ENCODE results near the gene SLC35A4. TPM values are rescaled to one million over a fixed set of nuclear protein-coding genes. Genes with fewer than 3 reads are reported as not detected.
"Not testable (repeated sequence)": the region's sequence is repeated elsewhere in the genome, so short reads cannot be mapped to it uniquely, and the experiment has no call there.

The SLC35A4 gene
- polyA plus RNA-seq, 4 donors, result 35.7 to 74.6 (median 57.9) TPM

GRCh38 chr5:140598836-140599235, 34.2 kb downstream of the SLC35A4 start:
- Histone ChIP-seq H3K9me3 (ENCODE audit: control insufficient read depth in 2 of 2, insufficient read depth in 1 of 2, low read depth in 1 of 2, low read length in 1 of 2) (no peaks in the 10 kb centered on the region), H3K4me3 (ENCODE audit: low read depth in 1 of 3, low read length in 3 of 3) (no peak overlapping the region), H3K27ac (ENCODE audit: low read depth in 1 of 3, low read length in 2 of 3) (no peak overlapping the region), H3K4me1 (ENCODE audit: control insufficient read depth in 3 of 3, insufficient read depth in 2 of 3, low read depth in 1 of 3, low read length in 2 of 3) (no peaks in the 10 kb centered on the region), H3K27me3 (ENCODE audit: control insufficient read depth in 3 of 3, insufficient read depth in 3 of 3, low read length in 3 of 3) (no peaks in the 10 kb centered on the region), H3K36me3 (ENCODE audit: control insufficient read depth in 3 of 3, insufficient read depth in 2 of 3, low read depth in 1 of 3, low read length in 3 of 3) (no peaks in the 10 kb centered on the region)
- no peak for FAIRE-seq
- WGBS, 3 donors, result 85 to 93% (median 93%) methylated on average over 2 of the region's 2 CpGs
- no peak for DNase-seq

- Histone ChIP-seq H3K27ac (ENCODE audit: low read depth in 1 of 3, low read length in 2 of 3) (no peak overlapping the region), H3K36me3 (ENCODE audit: control insufficient read depth in 3 of 3, insufficient read depth in 2 of 3, low read depth in 1 of 3, low read length in 3 of 3) (no peaks in the 10 kb centered on the region), H3K9me3 (ENCODE audit: control insufficient read depth in 2 of 2, insufficient read depth in 1 of 2, low read depth in 1 of 2, low read length in 1 of 2) (no peaks in the 10 kb centered on the region), H3K4me1 (ENCODE audit: control insufficient read depth in 3 of 3, insufficient read depth in 2 of 3, low read depth in 1 of 3, low read length in 2 of 3) (no peaks in the 10 kb centered on the region), H3K4me3 (ENCODE audit: low read depth in 1 of 3, low read length in 3 of 3) (no peak overlapping the region), H3K27me3 (ENCODE audit: control insufficient read depth in 3 of 3, insufficient read depth in 3 of 3, low read length in 3 of 3) (no peaks in the 10 kb centered on the region)
- DNase-seq (peak; percentile 28 to 42), FAIRE-seq (no peak)
Observed at GRCh38 chr5:140600096-140600495, 35.5 kb downstream of the SLC35A4 start.

- no peak overlapping the region for H3K27ac ChIP-seq (ENCODE audit: low read depth in 1 of 3, low read length in 2 of 3)
- H3K4me1 ChIP-seq (ENCODE audit: control insufficient read depth in 3 of 3, insufficient read depth in 2 of 3, low read depth in 1 of 3, low read length in 2 of 3), result no peaks in the 10 kb centered on the region
- FAIRE-seq (no peak), DNase-seq (no peak)
- H3K36me3 ChIP-seq (ENCODE audit: control insufficient read depth in 3 of 3, insufficient read depth in 2 of 3, low read depth in 1 of 3, low read length in 3 of 3), result no peaks in the 10 kb centered on the region
- H3K9me3 ChIP-seq (ENCODE audit: control insufficient read depth in 2 of 2, insufficient read depth in 1 of 2, low read depth in 1 of 2, low read length in 1 of 2), result no peaks in the 10 kb centered on the region
- WGBS, 3 donors, result 76 to 92% (median 77%) methylated on average over 4 of the region's 4 CpGs
- no peaks in the 10 kb centered on the region for H3K27me3 ChIP-seq (ENCODE audit: control insufficient read depth in 3 of 3, insufficient read depth in 3 of 3, low read length in 3 of 3)
- H3K4me3 ChIP-seq (ENCODE audit: low read depth in 1 of 3, low read length in 3 of 3), result no peak overlapping the region
Observed at GRCh38 chr5:140602147-140602546, 37.5 kb downstream of the SLC35A4 start.

GRCh38 chr5:140603446-140603698, 38.7 kb downstream of the SLC35A4 start:
- FAIRE-seq; H3K4me1 ChIP-seq (ENCODE audit: control insufficient read depth in 3 of 3, insufficient read depth in 2 of 3, low read depth in 1 of 3, low read length in 2 of 3); H3K27ac ChIP-seq (ENCODE audit: low read depth in 1 of 3, low read length in 2 of 3); DNase-seq; H3K9me3 ChIP-seq (ENCODE audit: control insufficient read depth in 2 of 2, insufficient read depth in 1 of 2, low read depth in 1 of 2, low read length in 1 of 2); H3K36me3 ChIP-seq (ENCODE audit: control insufficient read depth in 3 of 3, insufficient read depth in 2 of 3, low read depth in 1 of 3, low read length in 3 of 3); H3K4me3 ChIP-seq (ENCODE audit: low read depth in 1 of 3, low read length in 3 of 3); H3K27me3 ChIP-seq (ENCODE audit: control insufficient read depth in 3 of 3, insufficient read depth in 3 of 3, low read length in 3 of 3): not testable (repeated sequence)
- 94 to 95% (median 94%) methylated on average over 4 of the region's 4 CpGs for WGBS, 3 donors

GRCh38 chr5:140603734-140604133, 39.1 kb downstream of the SLC35A4 start:
- 89 to 96% (median 92%) methylated on average over 2 of the region's 2 CpGs for WGBS, 3 donors
- DNase-seq, result no peak
- Histone ChIP-seq H3K4me3 (ENCODE audit: low read depth in 1 of 3, low read length in 3 of 3) (no peak overlapping the region), H3K27me3 (ENCODE audit: control insufficient read depth in 3 of 3, insufficient read depth in 3 of 3, low read length in 3 of 3) (no peaks in the 10 kb centered on the region), H3K4me1 (ENCODE audit: control insufficient read depth in 3 of 3, insufficient read depth in 2 of 3, low read depth in 1 of 3, low read length in 2 of 3) (no peaks in the 10 kb centered on the region), H3K27ac (ENCODE audit: low read depth in 1 of 3, low read length in 2 of 3) (no peak overlapping the region), H3K36me3 (ENCODE audit: control insufficient read depth in 3 of 3, insufficient read depth in 2 of 3, low read depth in 1 of 3, low read length in 3 of 3) (no peaks in the 10 kb centered on the region), H3K9me3 (ENCODE audit: control insufficient read depth in 2 of 2, insufficient read depth in 1 of 2, low read depth in 1 of 2, low read length in 1 of 2) (no peaks in the 10 kb centered on the region)
- no peak for FAIRE-seq

- Histone ChIP-seq H3K4me1 (ENCODE audit: control insufficient read depth in 3 of 3, insufficient read depth in 2 of 3, low read depth in 1 of 3, low read length in 2 of 3) (peaks cover 0 to 3% (median 0%) of the 10 kb centered on the region in 3 donors), H3K9me3 (ENCODE audit: control insufficient read depth in 2 of 2, insufficient read depth in 1 of 2, low read depth in 1 of 2, low read length in 1 of 2) (no peaks in the 10 kb centered on the region), H3K27ac (ENCODE audit: low read depth in 1 of 3, low read length in 2 of 3) (no peak overlapping the region), H3K4me3 (ENCODE audit: low read depth in 1 of 3, low read length in 3 of 3) (no peak overlapping the region), H3K36me3 (ENCODE audit: control insufficient read depth in 3 of 3, insufficient read depth in 2 of 3, low read depth in 1 of 3, low read length in 3 of 3) (no peaks in the 10 kb centered on the region), H3K27me3 (ENCODE audit: control insufficient read depth in 3 of 3, insufficient read depth in 3 of 3, low read length in 3 of 3) (no peaks in the 10 kb centered on the region)
- 84 to 88% (median 87%) methylated on average over 3 of the region's 3 CpGs for WGBS, 3 donors
- DNase-seq (no peak), FAIRE-seq (no peak)
Observed at GRCh38 chr5:140605879-140606278, 41.3 kb downstream of the SLC35A4 start.

- no peaks in the 10 kb centered on the region for H3K27me3 ChIP-seq (ENCODE audit: control insufficient read depth in 3 of 3, insufficient read depth in 3 of 3, low read length in 3 of 3)
- no peaks in the 10 kb centered on the region for H3K36me3 ChIP-seq (ENCODE audit: control insufficient read depth in 3 of 3, insufficient read depth in 2 of 3, low read depth in 1 of 3, low read length in 3 of 3)
- WGBS, 3 donors, result 71 to 86% (median 76%) methylated on average over 2 of the region's 2 CpGs
- peaks cover 0 to 3% (median 0%) of the 10 kb centered on the region in 3 donors for H3K4me1 ChIP-seq (ENCODE audit: control insufficient read depth in 3 of 3, insufficient read depth in 2 of 3, low read depth in 1 of 3, low read length in 2 of 3)
- H3K4me3 ChIP-seq (ENCODE audit: low read depth in 1 of 3, low read length in 3 of 3), result no peak overlapping the region
- DNase-seq (peak; percentile 22 to 41), FAIRE-seq (no peak)
- no peak overlapping the region for H3K27ac ChIP-seq (ENCODE audit: low read depth in 1 of 3, low read length in 2 of 3)
- no peaks in the 10 kb centered on the region for H3K9me3 ChIP-seq (ENCODE audit: control insufficient read depth in 2 of 2, insufficient read depth in 1 of 2, low read depth in 1 of 2, low read length in 1 of 2)
Observed at GRCh38 chr5:140607031-140607430, 42.4 kb downstream of the SLC35A4 start.

GRCh38 chr5:140608722-140609121, 44.1 kb downstream of the SLC35A4 start:
- no peaks in the 10 kb centered on the region for H3K9me3 ChIP-seq (ENCODE audit: control insufficient read depth in 2 of 2, insufficient read depth in 1 of 2, low read depth in 1 of 2, low read length in 1 of 2)
- H3K27me3 ChIP-seq (ENCODE audit: control insufficient read depth in 3 of 3, insufficient read depth in 3 of 3, low read length in 3 of 3), result no peaks in the 10 kb centered on the region
- FAIRE-seq, result no peak
- H3K4me3 ChIP-seq (ENCODE audit: low read depth in 1 of 3, low read length in 3 of 3), result no peak overlapping the region
- no peak overlapping the region for H3K27ac ChIP-seq (ENCODE audit: low read depth in 1 of 3, low read length in 2 of 3)
- no peak for DNase-seq
- H3K36me3 ChIP-seq (ENCODE audit: control insufficient read depth in 3 of 3, insufficient read depth in 2 of 3, low read depth in 1 of 3, low read length in 3 of 3), result no peaks in the 10 kb centered on the region
- H3K4me1 ChIP-seq (ENCODE audit: control insufficient read depth in 3 of 3, insufficient read depth in 2 of 3, low read depth in 1 of 3, low read length in 2 of 3), result peaks cover 0 to 3% (median 0%) of the 10 kb centered on the region in 3 donors

- H3K9me3 ChIP-seq (ENCODE audit: control insufficient read depth in 2 of 2, insufficient read depth in 1 of 2, low read depth in 1 of 2, low read length in 1 of 2), result no peaks in the 10 kb centered on the region
- H3K4me3 ChIP-seq (ENCODE audit: low read depth in 1 of 3, low read length in 3 of 3), result no peak overlapping the region
- H3K4me1 ChIP-seq (ENCODE audit: control insufficient read depth in 3 of 3, insufficient read depth in 2 of 3, low read depth in 1 of 3, low read length in 2 of 3), result peaks cover 0 to 3% (median 0%) of the 10 kb centered on the region in 3 donors
- WGBS, 3 donors, result 26 to 52% (median 43%) methylated on average over 4 of the region's 4 CpGs
- DNase-seq, result peak in 1 of 2 donors; percentile 43
- FAIRE-seq, result no peak
- H3K36me3 ChIP-seq (ENCODE audit: control insufficient read depth in 3 of 3, insufficient read depth in 2 of 3, low read depth in 1 of 3, low read length in 3 of 3), result no peaks in the 10 kb centered on the region
- peak overlapping the region in 1 of 3 donors; percentile 5 for H3K27ac ChIP-seq (ENCODE audit: low read depth in 1 of 3, low read length in 2 of 3)
- no peaks in the 10 kb centered on the region for H3K27me3 ChIP-seq (ENCODE audit: control insufficient read depth in 3 of 3, insufficient read depth in 3 of 3, low read length in 3 of 3)
Observed at GRCh38 chr5:140609126-140609525, 44.5 kb downstream of the SLC35A4 start.
